Neutrophil (primary cell): Measurements from ENCODE around the gene TP73.

Experiments
- H3K27ac ChIP-seq: fragments of 200-600 bp; sonication (generic); 2 replicates; pipeline ENCODE4 v1.5.1; 2016; ENCODE audit warnings: mild to moderate bottlenecking, moderate library complexity
- H3K27me3 ChIP-seq: fragments of 200-600 bp; sonication (generic); 2 replicates; pipeline ENCODE4 v1.6.0; 2016; ENCODE audit warnings: mild to moderate bottlenecking
- H3K36me3 ChIP-seq: fragments of 200-600 bp; sonication (generic); 2 replicates; pipeline ENCODE4 v1.5.1; 2017
- H3K4me1 ChIP-seq, 2 experiments: fragments of 200-600 bp in 1 of 2; sonication (generic) in 1 of 2; 1 replicate in 1 of 2; 2 replicates in 1 of 2; pipeline versions ENCODE4 v1.5.1 to v1.6.1; 2013 to 2016; ENCODE audit warnings: low read depth in 1 of 2, low read length in 1 of 2, mild to moderate bottlenecking in 1 of 2, moderate library complexity in 1 of 2; ENCODE audit not compliant: control insufficient read depth in 1 of 2, insufficient read depth in 1 of 2
- H3K4me3 ChIP-seq, 2 experiments: fragments of 200-600 bp in 1 of 2; sonication (generic) in 1 of 2; 1 replicate in 1 of 2; 2 replicates in 1 of 2; pipeline ENCODE4 v1.5.1; 2013 to 2016; ENCODE audit warnings: low read depth in 1 of 2, low read length in 1 of 2, mild to moderate bottlenecking in 1 of 2, moderate library complexity in 1 of 2
- H3K9me3 ChIP-seq: fragments of 200-600 bp; sonication (generic); 2 replicates; pipeline ENCODE4 v1.5.1; 2016
- TF ChIP-seq, protein P1 (sequence below): fragments of 200-600 bp; sonication (generic); IDR thresholded peaks from 2 replicates; pipeline ENCODE4 v1.5.1; 2016; ENCODE audit warnings: antibody characterized with exemption

TP73 gene

DNA sequence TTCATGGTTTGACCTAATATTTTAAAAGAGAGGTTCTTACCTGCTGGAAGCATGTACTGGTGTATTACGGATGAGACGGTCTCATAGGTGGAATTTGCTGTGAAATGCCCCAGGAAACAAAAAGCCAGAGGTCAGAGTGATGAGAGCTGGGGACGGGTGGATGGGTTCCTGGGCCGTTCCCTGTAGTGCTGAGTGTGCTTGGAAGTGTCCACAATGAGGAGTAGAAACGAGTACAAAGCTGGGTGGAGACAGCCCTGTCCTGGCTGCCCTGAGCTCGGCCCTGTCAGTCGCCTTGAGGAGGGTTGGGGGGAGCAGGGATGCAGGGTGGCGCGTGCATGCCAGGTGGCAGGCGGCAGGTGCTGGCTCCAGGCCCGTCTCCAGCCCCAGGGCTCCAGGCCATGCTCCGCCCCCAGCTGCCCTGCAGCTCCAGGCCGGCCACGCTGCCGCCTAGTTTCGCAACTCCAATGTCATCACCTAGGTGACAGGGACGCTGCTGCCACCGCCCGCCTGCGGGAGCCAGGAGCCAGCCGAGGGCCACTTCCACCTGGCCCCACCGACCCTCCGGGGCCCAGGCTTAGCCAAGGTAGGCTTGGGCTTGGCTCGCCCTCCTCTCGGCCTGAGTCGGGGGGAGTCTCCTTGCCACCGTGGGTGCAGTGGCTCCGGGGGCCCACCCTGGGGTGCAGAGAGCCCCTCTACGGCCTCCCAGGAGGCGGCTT lies 16.4 kb downstream of the TP73 start:
- Histone ChIP-seq H3K4me1 (peaks cover 55 to 64% of the 10 kb centered on the region in 2 experiments), H3K36me3 (no peaks in the 10 kb centered on the region), H3K27ac (peak overlapping the region; percentile 76), H3K9me3 (no peaks in the 10 kb centered on the region), H3K4me3 (peak overlapping the region; percentile 27 to 48), H3K27me3 (no peaks in the 10 kb centered on the region)
- TF ChIP-seq, protein P1, sequence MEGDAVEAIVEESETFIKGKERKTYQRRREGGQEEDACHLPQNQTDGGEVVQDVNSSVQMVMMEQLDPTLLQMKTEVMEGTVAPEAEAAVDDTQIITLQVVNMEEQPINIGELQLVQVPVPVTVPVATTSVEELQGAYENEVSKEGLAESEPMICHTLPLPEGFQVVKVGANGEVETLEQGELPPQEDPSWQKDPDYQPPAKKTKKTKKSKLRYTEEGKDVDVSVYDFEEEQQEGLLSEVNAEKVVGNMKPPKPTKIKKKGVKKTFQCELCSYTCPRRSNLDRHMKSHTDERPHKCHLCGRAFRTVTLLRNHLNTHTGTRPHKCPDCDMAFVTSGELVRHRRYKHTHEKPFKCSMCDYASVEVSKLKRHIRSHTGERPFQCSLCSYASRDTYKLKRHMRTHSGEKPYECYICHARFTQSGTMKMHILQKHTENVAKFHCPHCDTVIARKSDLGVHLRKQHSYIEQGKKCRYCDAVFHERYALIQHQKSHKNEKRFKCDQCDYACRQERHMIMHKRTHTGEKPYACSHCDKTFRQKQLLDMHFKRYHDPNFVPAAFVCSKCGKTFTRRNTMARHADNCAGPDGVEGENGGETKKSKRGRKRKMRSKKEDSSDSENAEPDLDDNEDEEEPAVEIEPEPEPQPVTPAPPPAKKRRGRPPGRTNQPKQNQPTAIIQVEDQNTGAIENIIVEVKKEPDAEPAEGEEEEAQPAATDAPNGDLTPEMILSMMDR: no peak

GRCh38 chr1:3669421-3669821 lies 17.1 kb downstream of the TP73 start:
- TF ChIP-seq, protein P1: no peak
- Histone ChIP-seq H3K4me3 (peak overlapping the region; percentile 27 to 48), H3K27me3 (no peaks in the 10 kb centered on the region), H3K4me1 (peaks cover 55 to 61% of the 10 kb centered on the region in 2 experiments), H3K27ac (peak overlapping the region; percentile 76), H3K9me3 (no peaks in the 10 kb centered on the region), H3K36me3 (no peaks in the 10 kb centered on the region)

GRCh38 chr1:3669971-3670431 lies 17.7 kb downstream of the TP73 start:
- no peak overlapping the region for H3K4me3 ChIP-seq
- TF ChIP-seq, protein P1: no peak
- no peaks in the 10 kb centered on the region for H3K36me3 ChIP-seq
- no peaks in the 10 kb centered on the region for H3K9me3 ChIP-seq
- no peaks in the 10 kb centered on the region for H3K27me3 ChIP-seq
- no peak overlapping the region for H3K27ac ChIP-seq
- H3K4me1 ChIP-seq: peaks cover 53 to 61% of the 10 kb centered on the region in 2 experiments

DNA sequence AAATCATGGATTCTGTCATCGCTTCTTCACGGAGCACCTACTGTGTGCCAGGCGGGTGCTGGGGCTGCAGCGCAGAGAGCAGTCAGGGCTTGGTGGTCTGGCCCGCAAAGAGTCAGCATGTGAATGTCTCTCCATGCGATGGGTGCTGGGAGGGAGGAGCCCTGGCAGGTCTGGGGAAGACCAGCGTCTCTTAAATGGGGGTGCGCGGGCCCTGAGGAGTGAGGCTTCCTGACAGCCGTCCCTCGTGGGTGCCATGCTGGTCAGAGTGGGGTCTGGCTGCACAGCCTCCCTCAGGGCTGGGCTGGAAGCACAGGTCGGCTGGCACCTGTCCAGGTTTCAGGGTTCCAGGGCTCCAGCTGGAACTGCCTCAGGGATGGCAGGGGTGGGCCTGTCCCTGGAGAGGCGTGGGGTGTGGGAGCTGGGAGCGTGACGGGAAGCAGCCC lies 18.5 kb downstream of the TP73 start:
- Histone ChIP-seq H3K4me3 (no peak overlapping the region), H3K4me1 (peaks cover 60 to 69% of the 10 kb centered on the region in 2 experiments), H3K9me3 (no peaks in the 10 kb centered on the region), H3K36me3 (no peaks in the 10 kb centered on the region), H3K27ac (no peak overlapping the region), H3K27me3 (no peaks in the 10 kb centered on the region)
- TF ChIP-seq, protein P1: no peak

GRCh38 chr1:3671371-3672180 lies 19.3 kb downstream of the TP73 start:
- TF ChIP-seq, protein P1: no peak
- peaks cover 67 to 76% of the 10 kb centered on the region in 2 experiments for H3K4me1 ChIP-seq
- no peak overlapping the region for H3K4me3 ChIP-seq
- H3K27me3 ChIP-seq: no peaks in the 10 kb centered on the region
- no peaks in the 10 kb centered on the region for H3K9me3 ChIP-seq
- no peaks in the 10 kb centered on the region for H3K36me3 ChIP-seq
- H3K27ac ChIP-seq: no peak overlapping the region
